Fibroblast of skin of abdomen (primary cell): ENCODE measurements around the gene TTC9B.
"Not testable (repeated sequence)": the region's sequence is repeated elsewhere in the genome, so short reads cannot be mapped to it uniquely, and the experiment has no call there.

ENCODE experiments used
- DNase-seq: peaks from one replicate; pipeline ENCODE4 v3.0.0-alpha.2; 2013

TTC9B gene

DNA sequence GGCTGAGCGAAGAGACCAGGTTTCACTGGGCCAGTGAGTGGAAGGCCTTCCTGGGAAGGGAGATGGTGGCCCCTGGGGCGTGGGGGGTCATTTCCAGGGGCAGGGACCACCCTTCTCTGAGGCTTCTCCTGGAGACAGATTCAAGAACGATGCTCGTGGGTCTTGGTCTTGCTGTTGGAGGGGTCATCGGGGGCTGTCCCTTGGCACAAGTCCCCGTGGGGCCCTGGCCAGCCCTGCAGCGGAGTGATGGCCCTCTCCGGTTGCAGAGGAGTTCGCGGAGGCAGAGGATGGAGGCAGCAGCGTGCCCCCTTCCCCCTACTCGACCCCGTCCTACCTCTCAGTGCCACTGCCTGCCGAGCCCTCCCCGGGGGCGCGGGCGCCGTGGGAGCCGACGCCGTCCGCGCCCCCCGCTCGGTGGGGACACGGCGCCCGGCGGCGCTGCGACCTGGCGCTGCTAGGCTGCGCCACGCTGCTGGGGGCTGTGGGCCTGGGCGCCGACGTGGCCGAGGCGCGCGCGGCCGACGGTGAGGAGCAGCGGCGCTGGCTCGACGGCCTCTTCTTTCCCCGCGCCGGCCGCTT lies 4.8 kb downstream of the TTC9B start:
- no peak for DNase-seq

DNA sequence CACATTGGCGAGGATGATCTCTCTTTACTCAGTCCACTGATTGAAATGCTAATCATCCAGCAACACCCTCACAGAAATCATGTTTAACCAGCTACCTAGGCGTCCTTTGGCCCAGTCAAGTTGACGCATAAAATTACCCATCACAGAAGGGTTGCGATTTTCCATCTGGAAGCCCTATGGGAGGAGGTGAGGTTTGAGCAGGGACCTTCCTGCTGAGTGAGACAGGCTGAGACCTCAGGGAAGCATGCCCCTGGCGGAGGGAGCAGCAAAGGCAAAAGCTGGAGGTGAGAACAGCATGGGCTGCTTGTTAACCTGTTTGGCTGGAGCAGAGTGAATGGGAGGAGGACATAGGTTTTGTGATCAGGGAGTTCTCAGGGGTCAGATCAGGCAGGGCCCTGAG lies 7.3 kb downstream of the TTC9B start:
- DNase-seq, result no peak

DNA sequence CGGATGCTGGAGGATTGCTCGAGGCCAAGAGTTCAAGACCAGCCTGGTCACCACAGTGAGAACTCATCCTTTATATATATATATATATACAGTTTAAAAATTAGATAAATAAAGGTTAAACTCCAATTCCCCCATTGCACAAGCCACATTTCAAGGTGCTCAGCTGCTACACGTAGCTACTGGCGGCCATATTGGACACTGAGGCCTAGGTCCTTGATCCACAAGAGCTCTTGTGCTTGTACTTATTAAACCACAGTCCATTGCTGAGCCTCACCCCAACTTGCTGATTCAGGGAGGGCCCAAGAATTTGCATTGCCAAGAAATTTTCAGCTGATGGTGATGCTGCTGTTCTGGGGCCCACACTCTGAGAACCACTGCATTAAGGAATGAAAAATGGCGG lies 9.6 kb downstream of the TTC9B start:
- DNase-seq, result no peak

DNA sequence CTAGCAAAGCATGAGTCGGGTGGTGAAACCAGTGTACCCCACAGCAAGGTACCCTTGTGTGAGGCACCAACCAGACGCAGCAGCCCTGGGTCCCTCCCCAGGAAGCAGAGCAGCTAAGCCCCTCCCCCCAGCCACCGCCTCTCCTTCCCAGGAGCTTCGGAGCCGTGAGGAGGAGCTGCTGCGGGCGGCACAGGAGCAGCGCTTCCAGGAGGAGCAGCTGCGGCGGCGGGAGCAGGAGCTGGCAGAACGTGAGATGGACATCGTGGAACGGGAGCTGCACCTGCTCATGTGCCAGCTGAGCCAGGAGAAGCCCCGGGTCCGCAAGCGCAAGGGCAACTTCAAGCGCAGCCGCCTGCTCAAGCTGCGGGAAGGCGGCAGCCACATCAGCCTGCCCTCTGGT lies 12.4 kb downstream of the TTC9B start:
- DNase-seq, result no peak

DNA sequence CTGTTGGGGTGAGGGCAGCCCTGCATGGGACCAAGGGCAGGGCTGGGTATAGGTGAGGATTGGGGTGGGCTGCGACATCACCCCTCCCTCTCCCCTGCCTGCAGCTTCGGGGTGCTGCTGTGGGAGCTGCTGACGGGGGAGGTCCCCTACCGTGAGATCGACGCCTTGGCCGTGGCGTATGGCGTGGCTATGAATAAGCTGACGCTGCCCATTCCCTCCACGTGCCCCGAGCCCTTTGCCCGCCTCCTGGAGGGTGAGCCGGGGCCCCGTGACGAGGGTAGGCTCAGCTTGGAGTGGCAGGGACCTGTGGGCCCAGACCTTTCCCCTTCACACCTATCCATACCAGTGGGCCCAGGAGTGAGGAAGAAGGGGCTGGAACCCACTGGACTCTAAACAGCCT lies 13.8 kb downstream of the TTC9B start:
- DNase-seq, result no peak

DNA sequence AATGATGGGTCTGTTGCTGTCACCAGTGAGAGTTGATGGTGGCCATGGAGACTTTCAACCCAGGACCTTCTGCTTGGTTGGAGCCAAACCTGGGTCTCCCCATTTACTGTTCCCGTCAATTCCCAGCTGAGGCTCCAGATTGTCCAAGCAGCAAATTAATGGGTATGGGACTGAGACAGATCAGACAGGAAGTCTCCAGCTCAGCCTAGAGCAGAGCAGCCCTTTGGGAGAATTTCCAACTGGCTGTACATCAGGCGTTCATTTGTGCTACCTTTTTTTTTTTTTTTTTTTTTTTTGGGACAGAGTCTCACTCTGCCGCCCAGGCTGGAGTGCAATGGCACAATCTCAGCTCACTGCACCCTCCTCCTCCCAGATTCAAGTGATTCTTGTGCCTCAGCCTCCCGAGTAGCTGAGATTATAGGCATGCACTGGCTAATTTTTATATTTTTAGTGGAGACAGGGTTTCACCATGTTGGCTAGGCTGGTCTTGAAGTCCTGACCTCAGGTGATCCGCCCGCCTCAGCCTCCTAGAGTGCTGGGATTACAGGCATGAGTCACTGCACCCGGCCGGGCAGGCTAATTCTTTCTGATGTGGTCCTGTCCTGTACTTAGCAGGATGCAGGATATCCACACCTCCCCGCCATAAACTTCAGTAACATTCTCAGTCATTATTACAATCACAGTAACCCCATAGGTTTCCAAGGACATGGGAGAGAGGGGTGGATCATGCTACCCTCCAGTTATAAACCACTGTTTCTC lies 17.7 kb downstream of the TTC9B start:
- no peak for DNase-seq

DNA sequence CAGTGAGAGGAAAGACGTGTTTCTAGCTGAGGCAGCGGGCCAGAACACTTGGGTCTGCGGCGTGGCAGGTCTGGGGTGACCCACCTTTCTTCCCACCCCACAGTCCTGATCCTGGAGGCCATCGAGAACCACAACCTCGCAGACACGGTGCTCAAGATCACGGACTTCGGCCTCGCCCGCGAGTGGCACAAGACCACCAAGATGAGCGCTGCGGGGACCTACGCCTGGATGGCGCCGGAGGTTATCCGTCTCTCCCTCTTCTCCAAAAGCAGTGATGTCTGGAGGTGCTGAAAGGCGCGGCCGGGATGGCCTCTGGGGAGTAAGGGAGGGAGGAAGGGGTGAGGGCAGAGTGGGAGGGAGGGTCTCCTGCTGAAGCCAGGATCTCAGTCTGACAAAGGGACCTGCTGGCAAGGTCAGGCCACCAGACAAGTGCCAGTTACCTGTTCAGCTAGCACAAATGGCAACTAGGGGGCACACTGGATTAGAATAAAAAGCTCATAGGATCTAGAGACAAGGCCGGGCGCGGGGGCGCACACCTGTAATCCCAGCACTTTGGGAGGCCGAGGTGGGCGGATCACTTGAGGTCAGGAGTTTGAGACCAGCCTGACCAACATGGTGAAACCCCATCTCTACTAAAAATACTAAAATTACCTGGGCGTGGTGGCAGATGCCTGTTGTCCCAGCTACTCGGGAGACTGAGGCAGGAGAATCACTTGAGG lies 19.8 kb downstream of the TTC9B start:
- DNase-seq, result no peak

DNA sequence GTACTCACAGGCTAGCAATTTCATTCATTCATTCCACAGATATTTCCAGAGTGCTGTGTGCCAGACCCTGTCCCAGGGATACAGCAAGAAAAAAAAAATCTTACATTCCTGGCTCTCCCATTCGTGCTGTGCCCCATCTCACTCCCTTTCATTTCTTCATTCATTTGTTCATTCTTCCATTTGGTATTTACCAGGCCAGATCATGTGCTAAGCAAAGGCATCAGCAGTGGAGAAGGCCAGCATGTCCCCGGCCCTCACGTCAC lies 24.7 kb downstream of the TTC9B start:
- peak; percentile 38 for DNase-seq

DNA sequence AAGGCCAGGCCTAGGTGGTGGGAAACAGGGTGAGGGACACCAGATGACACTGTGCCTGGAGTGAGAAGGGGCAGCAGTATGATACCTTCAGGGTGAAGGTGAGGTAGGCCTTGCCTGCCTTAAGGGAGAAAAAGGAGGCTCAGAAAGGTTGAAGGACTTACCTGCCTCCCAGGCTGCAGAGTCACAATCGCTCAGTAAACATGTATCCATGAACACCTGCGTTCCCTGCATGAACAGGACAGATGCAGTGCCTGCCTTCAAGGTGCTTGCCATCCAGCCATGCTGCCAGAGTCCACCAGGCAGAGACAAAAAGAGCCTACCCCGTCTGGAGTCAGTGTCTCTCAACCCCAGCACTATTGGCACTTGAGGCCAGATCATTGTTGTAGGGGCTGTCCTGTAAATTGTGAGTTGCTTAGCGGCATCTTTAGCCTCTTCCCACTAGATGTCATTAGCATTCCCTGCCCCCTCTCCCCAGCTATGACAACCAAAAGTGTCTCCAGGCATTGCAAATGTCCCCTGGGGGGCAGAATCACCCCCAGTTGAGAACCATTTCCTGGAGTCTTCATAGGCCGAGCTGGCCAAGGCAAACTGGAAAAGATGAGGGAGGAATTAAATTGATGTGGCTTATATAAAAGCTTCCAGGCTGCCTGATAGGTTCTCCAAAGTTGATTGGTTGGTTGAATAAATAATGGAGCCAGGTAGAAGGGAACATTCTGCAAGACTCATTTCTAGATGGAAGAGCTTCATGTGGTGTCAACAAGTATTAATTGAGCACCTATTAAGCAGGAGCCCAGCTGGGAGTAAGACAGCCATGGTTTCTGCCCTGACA lies 25.2 kb downstream of the TTC9B start:
- no peak for DNase-seq

DNA sequence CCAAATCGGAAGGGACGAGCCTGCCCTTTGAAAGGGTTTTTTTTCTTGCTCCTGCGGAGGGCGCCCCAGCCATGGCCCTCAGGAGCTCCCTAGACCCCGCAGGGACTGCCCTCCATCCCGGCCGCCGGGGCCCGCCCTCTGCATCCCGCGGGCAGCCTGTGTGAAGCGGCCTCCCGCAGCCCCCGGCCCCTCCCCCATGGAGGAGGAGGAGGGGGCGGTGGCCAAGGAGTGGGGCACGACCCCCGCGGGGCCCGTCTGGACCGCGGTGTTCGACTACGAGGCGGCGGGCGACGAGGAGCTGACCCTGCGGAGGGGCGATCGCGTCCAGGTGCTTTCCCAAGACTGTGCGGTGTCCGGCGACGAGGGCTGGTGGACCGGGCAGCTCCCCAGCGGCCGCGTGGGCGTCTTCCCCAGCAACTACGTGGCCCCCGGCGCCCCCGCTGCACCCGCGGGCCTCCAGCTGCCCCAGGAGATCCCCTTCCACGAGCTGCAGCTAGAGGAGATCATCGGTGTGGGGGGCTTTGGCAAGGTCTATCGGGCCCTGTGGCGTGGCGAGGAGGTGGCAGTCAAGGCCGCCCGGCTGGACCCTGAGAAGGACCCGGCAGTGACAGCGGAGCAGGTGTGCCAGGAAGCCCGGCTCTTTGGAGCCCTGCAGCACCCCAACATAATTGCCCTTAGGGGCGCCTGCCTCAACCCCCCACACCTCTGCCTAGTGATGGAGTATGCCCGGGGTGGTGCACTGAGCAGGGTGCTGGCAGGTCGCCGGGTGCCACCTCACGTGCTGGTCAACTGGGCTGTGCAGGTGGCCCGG lies 26.1 kb downstream of the TTC9B start:
- peak; percentile 13 for DNase-seq

DNA sequence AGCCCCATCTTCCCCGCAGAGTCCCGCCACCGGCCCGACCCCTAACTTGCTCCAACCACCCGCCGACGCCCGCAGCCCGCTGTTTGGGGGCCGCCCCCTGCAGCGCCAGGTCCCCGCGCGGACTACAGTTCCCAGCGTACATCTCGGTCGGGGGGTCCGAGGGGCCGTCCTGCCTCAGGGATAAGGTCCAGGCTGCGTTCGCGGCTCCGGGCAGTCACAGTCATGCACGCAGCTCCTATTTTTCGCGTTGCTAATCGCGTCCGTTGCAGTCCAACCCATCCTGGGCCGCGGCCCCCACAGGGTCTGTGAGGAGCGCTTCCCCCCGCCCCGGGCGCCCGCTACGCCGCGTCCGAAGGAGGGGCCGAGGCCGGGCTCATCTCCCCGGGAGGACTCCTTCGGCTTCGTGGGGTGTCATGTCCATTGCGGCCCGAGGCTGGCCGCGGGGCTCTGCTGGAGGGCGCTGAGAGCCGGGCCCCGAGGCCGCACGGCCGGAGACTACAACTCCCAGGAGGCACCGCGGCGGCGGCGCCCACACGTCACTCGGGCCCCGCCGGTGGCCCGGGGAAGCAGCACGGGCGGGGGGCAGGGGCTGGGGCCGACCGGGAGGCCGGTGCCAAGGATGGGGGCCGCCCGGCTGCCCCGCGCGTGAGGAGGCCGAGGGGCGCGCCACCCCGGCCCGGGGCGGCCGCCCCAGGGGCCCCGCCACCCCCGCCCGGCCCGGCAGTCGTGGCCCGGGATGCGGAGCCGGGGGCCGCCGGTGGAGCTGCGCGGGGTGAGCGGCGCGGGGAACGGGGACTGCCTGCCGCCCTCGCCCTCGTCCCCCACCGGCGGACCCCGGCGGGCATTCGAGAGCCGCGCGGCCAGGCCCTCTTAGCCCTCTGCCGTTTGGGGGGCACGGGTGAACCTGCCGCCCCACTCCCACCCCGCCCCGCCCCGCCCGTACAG lies 27.0 kb downstream of the TTC9B start, which contains the start of gene MAP3K10:
MAP3K10 (plus strand) TSS at position 536 of the 945 bp plus-strand sequence. CDS start 606 bp downstream, outside the sequence.
- peak; percentile 74 for DNase-seq

DNA sequence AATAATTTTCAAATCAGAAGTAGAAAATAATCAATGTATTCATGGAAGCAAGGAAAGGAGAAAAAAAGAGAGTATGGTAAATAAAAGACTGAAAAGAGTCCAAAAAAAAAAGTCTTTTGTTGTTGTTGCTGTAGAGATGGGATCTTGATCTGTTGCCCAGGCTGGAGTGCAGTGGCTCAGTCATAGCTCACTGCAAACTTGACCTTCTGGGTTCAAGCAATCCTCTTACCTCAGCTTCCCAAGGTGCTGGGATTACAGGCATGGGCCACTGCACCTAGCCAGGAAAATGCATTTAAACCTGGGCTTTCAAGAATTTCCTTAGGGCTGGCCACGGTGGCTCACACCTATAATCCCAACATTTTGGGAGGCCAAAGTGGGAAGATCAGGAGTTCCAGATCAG lies 33.9 kb downstream of the TTC9B start:
- no peak for DNase-seq

DNA sequence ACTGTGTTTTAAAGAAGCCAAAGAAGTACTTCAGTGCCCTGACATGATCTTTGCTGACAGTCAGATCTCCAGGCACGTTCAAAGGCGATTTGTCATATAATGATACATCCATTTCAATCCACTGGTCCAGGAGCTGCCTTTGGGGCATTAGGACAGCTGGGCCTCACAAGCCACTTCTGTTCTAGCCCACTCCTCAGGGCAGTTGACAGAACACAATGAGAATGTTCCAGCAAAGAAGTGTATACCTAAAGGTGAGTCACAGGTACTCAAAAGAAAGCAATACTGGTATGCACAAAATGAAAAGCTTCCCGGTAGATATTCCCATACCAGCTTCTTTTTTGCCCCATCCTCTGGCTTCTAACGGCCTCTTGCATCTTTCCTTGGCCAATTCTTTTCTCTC lies 39.4 kb downstream of the TTC9B start:
- no peak for DNase-seq

DNA sequence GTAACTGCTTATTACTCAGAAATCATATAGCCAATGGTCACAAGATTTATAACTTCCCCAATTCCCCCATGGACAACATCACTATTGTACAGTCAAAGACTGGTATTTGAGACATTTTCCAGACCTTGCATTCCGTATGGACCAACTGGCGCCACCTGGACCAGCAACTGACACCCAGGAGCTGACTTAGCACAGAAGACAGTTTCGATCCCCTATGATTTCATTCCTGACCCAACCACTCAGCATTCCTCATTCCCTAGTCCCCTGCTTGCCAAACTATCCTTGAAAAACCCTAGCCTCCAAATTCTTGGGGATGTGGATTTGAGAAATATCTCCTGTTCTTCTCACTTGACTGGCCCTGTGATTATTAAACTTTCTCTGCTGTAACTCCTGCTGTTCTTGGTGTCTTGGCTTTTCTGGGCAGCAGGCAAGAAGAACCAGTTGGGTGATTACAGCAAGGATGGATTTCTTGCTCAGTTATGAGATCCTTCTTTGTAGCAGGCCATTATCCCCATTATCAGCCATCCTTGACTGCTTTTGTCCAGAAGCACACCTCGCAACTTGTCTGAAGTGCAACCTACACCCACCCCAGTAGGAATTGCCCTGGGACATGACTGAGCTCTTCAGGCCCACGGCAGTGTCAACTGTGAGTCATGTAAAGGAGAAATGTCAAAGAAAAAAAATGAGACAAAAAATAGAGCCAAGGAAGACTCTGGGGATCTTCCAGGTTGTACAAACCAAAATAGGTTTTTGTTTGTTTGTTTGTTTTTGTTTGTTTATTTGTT lies 40.7 kb downstream of the TTC9B start:
- DNase-seq, result no peak

DNA sequence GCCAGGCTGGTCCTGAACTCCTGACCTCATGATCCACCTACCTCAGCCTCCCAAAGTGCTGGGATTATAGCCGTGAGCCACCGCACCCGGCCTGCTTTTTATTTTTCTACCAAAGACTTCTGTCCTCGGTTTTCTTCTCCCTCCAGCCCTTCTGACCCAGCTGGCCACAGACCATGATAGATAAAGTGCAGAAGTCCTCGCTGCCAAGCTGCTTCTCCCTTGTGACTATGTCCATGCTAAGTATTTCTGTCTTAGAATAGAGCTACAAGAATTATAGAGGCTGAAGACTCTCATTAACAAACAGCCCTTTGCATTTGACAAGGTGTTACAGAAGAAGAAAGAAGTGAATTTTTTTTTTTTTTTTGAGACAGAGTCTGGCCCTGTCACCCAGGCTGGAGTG lies 42.4 kb downstream of the TTC9B start:
- DNase-seq, result no peak

DNA sequence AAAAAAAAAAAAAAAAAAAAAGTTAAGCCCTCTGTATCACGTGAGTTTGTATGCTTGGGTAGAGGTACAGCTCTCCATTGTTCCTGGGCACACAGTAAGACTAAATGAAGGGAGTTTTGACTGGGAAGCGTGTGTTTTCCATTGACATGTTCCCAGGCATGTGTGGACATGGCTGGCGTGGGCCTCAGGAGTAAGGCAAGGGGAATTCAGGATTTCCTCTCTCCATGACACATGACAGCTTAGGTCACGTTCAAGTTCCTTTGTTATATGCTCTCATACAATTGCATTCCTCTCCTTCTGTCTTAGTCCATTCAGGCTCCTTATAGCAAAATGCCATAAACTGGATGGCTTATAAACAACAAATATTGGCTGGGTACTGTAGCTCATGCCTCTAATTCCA lies 44.1 kb downstream of the TTC9B start:
- no peak for DNase-seq

DNA sequence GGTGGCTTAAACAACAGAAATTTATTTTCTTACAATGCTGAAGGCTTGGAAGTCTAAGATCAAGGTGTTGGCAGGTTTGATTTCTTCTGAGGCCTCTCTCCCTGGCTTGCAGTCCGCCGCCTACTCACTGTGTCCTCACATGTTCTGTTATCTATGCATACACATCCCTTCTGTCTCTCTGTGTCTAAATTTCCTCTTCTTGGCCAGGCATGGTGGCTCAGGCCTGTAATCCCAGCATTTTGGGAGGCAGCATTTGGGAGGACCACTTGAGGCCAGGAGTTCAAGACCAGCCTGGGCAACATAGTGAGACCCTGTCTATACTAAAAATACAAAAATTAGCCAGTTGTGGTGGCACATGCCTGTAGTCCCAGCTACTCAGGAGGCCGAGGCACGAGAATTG lies 46.9 kb downstream of the TTC9B start:
- DNase-seq, result not testable (repeated sequence)

DNA sequence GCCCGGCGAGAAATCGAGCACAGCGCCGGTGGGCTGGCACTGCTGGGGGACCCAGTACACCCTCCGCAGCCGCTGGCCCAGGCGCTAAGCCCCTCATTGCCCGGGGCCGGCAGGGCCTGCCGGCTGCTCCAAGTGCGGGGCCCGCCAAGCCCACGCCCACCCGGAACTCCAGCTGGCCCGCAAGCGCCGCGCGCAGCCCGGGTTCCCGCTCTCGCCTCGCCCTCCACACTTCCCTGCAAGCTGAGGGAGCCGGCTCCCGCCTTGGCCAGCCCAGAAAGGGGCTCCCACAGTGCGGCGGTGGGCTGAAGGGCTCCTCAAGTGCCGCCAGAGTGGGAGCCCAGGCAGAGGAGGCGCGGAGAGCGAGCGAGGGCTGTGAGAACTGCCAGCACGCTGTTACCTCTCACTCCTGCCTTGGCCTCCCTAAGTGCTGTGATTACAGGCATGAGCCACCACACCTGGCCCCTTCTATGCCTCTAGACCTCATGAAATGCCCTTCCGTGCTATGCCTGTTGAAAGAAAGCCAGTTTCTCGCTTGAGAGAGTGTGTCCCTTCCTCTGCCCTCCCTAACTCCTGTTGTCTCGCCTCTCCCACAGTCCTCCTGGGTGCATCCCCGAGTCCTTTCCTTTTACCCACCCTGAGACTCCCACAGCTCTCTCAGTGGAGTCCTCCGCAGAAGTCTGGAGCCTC lies 47.7 kb downstream of the TTC9B start:
- DNase-seq, result not testable (repeated sequence)

DNA sequence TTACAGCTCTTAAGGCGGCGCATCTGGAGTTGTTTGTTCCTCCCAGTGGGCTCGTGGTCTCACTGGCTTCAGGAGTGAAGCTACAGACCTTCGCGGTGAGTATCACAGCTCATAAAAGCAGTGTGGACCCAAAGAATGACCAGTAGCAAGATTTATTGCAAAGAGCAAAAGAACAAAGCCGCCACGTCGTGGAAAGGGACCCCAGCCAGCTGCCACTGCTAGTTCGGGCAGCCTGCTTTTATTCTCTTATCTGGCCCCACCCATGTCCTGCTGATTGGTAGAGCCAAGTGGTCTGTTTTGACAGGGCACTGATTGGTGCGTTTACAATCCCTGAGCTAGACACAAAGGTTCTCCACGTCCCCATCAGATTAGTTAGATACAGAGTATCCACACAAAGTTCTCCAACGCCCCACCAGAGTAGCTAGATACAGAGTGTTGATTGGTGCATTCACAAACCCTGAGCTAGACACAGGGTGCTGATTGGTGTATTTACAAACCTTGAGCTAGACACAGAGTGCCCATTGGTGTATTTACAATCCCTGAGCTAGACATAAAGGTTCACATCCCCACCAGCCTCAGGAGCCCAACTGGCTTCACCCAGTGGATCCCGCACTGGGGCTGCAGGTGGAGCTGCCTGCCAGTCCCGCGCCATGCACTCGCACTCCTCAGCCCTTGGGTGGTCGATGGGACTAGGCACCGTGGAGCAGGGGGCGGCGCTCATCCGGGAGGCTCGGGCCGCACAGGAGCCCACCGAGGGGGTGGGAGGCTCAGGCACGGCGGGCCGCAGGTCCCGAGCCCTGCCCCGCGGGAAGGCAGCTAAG lies 48.5 kb downstream of the TTC9B start:
- not testable (repeated sequence) for DNase-seq
